Suprapubic skin (tissue), 4 donors: ENCODE results near the gene SLC1A5.

Experiments
- EP300 ChIP-seq: sonication (generic); formaldehyde crosslinking; IDR thresholded peaks from one replicate; pipeline ENCODE4 v1.6.1; 2017; ENCODE audit warnings: antibody characterized with exemption
- POLR2A ChIP-seq, 2 donors: fragments of 450-650 bp; IDR thresholded peaks; one replicate each; pipeline ENCODE4 v1.6.1; 2017; ENCODE audit warnings: antibody characterized with exemption in 2 of 2, mild to moderate bottlenecking in 2 of 2, moderate library complexity in 2 of 2
- POLR2AphosphoS5 ChIP-seq, 3 donors: sonication (generic); formaldehyde crosslinking; IDR thresholded peaks; one replicate each; pipeline ENCODE4 v1.6.1; 2017; ENCODE audit warnings: antibody characterized with exemption in 3 of 3
- TF ChIP-seq, protein P1 (sequence below), 2 donors: fragments of 200-600 bp in 1 of 2; fragments of 450-650 bp in 1 of 2; sonication (generic) in 1 of 2; IDR thresholded peaks; one replicate each; pipeline ENCODE4 v1.5.1; 2016 to 2019; ENCODE audit warnings: antibody characterized with exemption in 2 of 2, mild to moderate bottlenecking in 1 of 2, moderate library complexity in 1 of 2

DNA sequence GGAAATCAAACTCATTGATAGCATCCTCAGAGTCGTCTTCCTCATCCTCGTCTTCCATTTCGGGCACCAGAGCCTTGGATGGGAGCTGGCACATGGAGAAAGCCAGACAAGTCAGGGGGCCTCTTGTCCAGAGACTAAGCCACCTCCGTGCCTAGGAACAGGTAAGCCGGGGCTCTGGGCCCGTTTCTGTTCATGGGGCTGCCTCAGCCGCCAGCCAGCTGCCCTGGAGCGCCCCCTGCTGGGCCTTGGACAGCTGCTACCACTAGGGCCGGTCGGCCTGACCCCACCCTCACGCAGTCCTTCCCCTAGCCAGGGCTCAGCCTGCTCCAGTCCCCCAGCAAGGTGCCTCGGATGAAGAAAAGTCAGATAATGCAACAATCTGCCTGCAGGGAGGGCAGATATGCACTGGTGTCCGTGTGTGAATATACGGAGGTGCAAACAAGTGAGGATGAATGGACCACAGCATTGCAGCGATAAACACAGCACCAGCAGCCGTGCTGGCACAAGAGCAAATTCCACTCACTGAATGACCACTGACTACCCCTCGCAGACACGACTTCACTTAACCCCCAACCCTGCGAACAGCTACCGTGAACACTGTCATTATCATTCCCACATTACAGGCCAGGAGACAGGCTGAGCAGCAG, 59.6 kb downstream of the SLC1A5 start:
- TF ChIP-seq, protein P1, sequence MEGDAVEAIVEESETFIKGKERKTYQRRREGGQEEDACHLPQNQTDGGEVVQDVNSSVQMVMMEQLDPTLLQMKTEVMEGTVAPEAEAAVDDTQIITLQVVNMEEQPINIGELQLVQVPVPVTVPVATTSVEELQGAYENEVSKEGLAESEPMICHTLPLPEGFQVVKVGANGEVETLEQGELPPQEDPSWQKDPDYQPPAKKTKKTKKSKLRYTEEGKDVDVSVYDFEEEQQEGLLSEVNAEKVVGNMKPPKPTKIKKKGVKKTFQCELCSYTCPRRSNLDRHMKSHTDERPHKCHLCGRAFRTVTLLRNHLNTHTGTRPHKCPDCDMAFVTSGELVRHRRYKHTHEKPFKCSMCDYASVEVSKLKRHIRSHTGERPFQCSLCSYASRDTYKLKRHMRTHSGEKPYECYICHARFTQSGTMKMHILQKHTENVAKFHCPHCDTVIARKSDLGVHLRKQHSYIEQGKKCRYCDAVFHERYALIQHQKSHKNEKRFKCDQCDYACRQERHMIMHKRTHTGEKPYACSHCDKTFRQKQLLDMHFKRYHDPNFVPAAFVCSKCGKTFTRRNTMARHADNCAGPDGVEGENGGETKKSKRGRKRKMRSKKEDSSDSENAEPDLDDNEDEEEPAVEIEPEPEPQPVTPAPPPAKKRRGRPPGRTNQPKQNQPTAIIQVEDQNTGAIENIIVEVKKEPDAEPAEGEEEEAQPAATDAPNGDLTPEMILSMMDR (IDR thresholded peaks at IDR 0.05) = peak; percentile 80 to 95
- no peak for TF ChIP-seq POLR2A (IDR thresholded peaks at IDR 0.05)
- no peak for TF ChIP-seq EP300
- TF ChIP-seq POLR2AphosphoS5 (IDR thresholded peaks at IDR 0.05) = no peak
